Measurements from ENCODE around the gene NBEAL2.

The NBEAL2 gene

GRCh38 chr3:46944191-46944590, 35.3 kb upstream of the NBEAL2 start:
- no peak for DNase-seq (ENCODE audit: low read depth in 2 of 2)

- no peak for DNase-seq (ENCODE audit: low read depth in 2 of 2)
Observed at GRCh38 chr3:46946416-46946815, 33.0 kb upstream of the NBEAL2 start.

GRCh38 chr3:46946856-46947545, 32.5 kb upstream of the NBEAL2 start:
- peak; percentile 51 to 56 for DNase-seq (ENCODE audit: low read depth in 2 of 2)

- no peak for DNase-seq (ENCODE audit: low read depth in 2 of 2)
Observed at GRCh38 chr3:46947546-46947901, 31.9 kb upstream of the NBEAL2 start.

GRCh38 chr3:46947981-46948791, 31.3 kb upstream of the NBEAL2 start:
- peak; percentile 34 to 61 for DNase-seq (ENCODE audit: low read depth in 2 of 2)

- no peak for DNase-seq (ENCODE audit: low read depth in 2 of 2)
Observed at GRCh38 chr3:46948830-46949671, 30.4 kb upstream of the NBEAL2 start.

GRCh38 chr3:46950177-46950576, 29.3 kb upstream of the NBEAL2 start:
- no peak for DNase-seq (ENCODE audit: low read depth in 2 of 2)

GRCh38 chr3:46950650-46951241, 28.7 kb upstream of the NBEAL2 start:
- no peak for DNase-seq (ENCODE audit: low read depth in 2 of 2)

- no peak for DNase-seq (ENCODE audit: low read depth in 2 of 2)
Observed at GRCh38 chr3:46952813-46953212, 26.7 kb upstream of the NBEAL2 start.

GRCh38 chr3:46953234-46954010, 26.0 kb upstream of the NBEAL2 start:
- DNase-seq (ENCODE audit: low read depth in 2 of 2): no peak

- no peak for DNase-seq (ENCODE audit: low read depth in 2 of 2)
Observed at GRCh38 chr3:46954178-46954577, 25.3 kb upstream of the NBEAL2 start.

GRCh38 chr3:46955157-46955556, 24.3 kb upstream of the NBEAL2 start:
- no peak for DNase-seq (ENCODE audit: low read depth in 2 of 2)

- DNase-seq (ENCODE audit: low read depth in 2 of 2): no peak
Observed at GRCh38 chr3:46955801-46956259, 23.6 kb upstream of the NBEAL2 start.

- no peak for DNase-seq (ENCODE audit: low read depth in 2 of 2)
Observed at GRCh38 chr3:46957092-46957820, 22.2 kb upstream of the NBEAL2 start.

GRCh38 chr3:46958467-46959160, 20.9 kb upstream of the NBEAL2 start:
- no peak for DNase-seq (ENCODE audit: low read depth in 2 of 2)

GRCh38 chr3:46959161-46959511, 20.3 kb upstream of the NBEAL2 start:
- DNase-seq (ENCODE audit: low read depth in 2 of 2): no peak

- no peak for DNase-seq (ENCODE audit: low read depth in 2 of 2)
Observed at GRCh38 chr3:46960081-46960701, 19.3 kb upstream of the NBEAL2 start.

- no peak for DNase-seq (ENCODE audit: low read depth in 2 of 2)
Observed at GRCh38 chr3:46960835-46961234, 18.6 kb upstream of the NBEAL2 start.

- DNase-seq (ENCODE audit: low read depth in 2 of 2): no peak
Observed at GRCh38 chr3:46962427-46962826, 17.0 kb upstream of the NBEAL2 start.

All from stimulated activated CD4-positive, alpha-beta T cell treated with anti-CD3 and anti-CD28 coated beads, Interleukin-4, amount 100 ng/mL, for 48 hours (primary cell).